ENCODE results near the gene ATXN1. TPM values are rescaled to one million over a fixed set of nuclear protein-coding genes. Genes with fewer than 3 reads are reported as not detected.

Gene ATXN1
- total RNA-seq, 1 donor from 2014 or later: 18.4 TPM

- H3K36me3 ChIP-seq (ENCODE audit: control insufficient read depth, insufficient read depth, low read length): no peaks in the 10 kb centered on the region
- no peaks in the 10 kb centered on the region for H3K27me3 ChIP-seq (ENCODE audit: control insufficient read depth, insufficient read depth, low read length)
- no peak overlapping the region for H3K4me3 ChIP-seq (ENCODE audit: low read depth, low read length)
- no peak for TF ChIP-seq CTCF (IDR thresholded peaks at IDR 0.05; ENCODE audit: insufficient read depth, low read length, severe bottlenecking)
- no peak for FAIRE-seq
- no peak for DNase-seq (ENCODE audit: low read depth)
Observed at GRCh38 chr6:16800341-16800740, 39.1 kb upstream of the ATXN1 start.

GRCh38 chr6:16799279-16800193, 38.3 kb upstream of the ATXN1 start:
- no peak for TF ChIP-seq CTCF (IDR thresholded peaks at IDR 0.05; ENCODE audit: insufficient read depth, low read length, severe bottlenecking)
- Histone ChIP-seq H3K36me3 (ENCODE audit: control insufficient read depth, insufficient read depth, low read length) (no peaks in the 10 kb centered on the region), H3K27me3 (ENCODE audit: control insufficient read depth, insufficient read depth, low read length) (no peaks in the 10 kb centered on the region), H3K4me3 (ENCODE audit: low read depth, low read length) (no peak overlapping the region)
- DNase-seq (ENCODE audit: low read depth) (peak; percentile 77), FAIRE-seq (no peak)

- Histone ChIP-seq H3K27me3 (ENCODE audit: control insufficient read depth, insufficient read depth, low read length) (no peaks in the 10 kb centered on the region), H3K36me3 (ENCODE audit: control insufficient read depth, insufficient read depth, low read length) (no peaks in the 10 kb centered on the region), H3K4me3 (ENCODE audit: low read depth, low read length) (no peak overlapping the region)
- FAIRE-seq (no peak), DNase-seq (ENCODE audit: low read depth) (no peak)
- TF ChIP-seq CTCF (IDR thresholded peaks at IDR 0.05; ENCODE audit: insufficient read depth, low read length, severe bottlenecking): no peak
Observed at GRCh38 chr6:16793828-16794412, 32.7 kb upstream of the ATXN1 start.

- FAIRE-seq: peak; percentile 81
- TF ChIP-seq CTCF (IDR thresholded peaks at IDR 0.05; ENCODE audit: insufficient read depth, low read length, severe bottlenecking): no peak
Observed at GRCh38 chr6:16789329-16790038, 28.2 kb upstream of the ATXN1 start.

GRCh38 chr6:16787128-16787682, 25.9 kb upstream of the ATXN1 start:
- no peak for DNase-seq (ENCODE audit: low read depth)
- FAIRE-seq: no peak
- H3K4me3 ChIP-seq (ENCODE audit: low read depth, low read length): no peak overlapping the region
- TF ChIP-seq CTCF (IDR thresholded peaks at IDR 0.05; ENCODE audit: insufficient read depth, low read length, severe bottlenecking): no peak
- H3K27me3 ChIP-seq (ENCODE audit: control insufficient read depth, insufficient read depth, low read length): no peaks in the 10 kb centered on the region
- H3K36me3 ChIP-seq (ENCODE audit: control insufficient read depth, insufficient read depth, low read length): no peaks in the 10 kb centered on the region

More at GRCh38 chr6:16789329-16790038, 28.2 kb upstream of the ATXN1 start:
- Histone ChIP-seq H3K27me3 (ENCODE audit: control insufficient read depth, insufficient read depth, low read length) (no peaks in the 10 kb centered on the region), H3K36me3 (ENCODE audit: control insufficient read depth, insufficient read depth, low read length) (no peaks in the 10 kb centered on the region), H3K4me3 (ENCODE audit: low read depth, low read length) (no peak overlapping the region)
- no peak for DNase-seq (ENCODE audit: low read depth)
